NCI-H345 treated with DMSO at 0.1 percent for 48 hours (cell line): ENCODE data around the gene SLITRK5.
A peak's percentile ranks its signal among the peaks of the same experiment; 100 is the strongest.

ENCODE experiments used
- DNase-seq: peaks from one replicate; lab custom pipeline; 2025; ENCODE audit not compliant: unreplicated experiment; lab: John Stamatoyannopoulos, UW

The SLITRK5 gene

GRCh38 chr13:87671031-87671752 is at the start of gene SLITRK5:
Gene SLITRK5 (plus strand): TSS chr13:87671371. CDS start chr13:87675389, 4,018 bp downstream.
- peak; percentile 85 for DNase-seq

GRCh38 chr13:87622971-87623370 is 48.2 kb upstream of the SLITRK5 start:
- DNase-seq: no peak

GRCh38 chr13:87656306-87656705 is 14.9 kb upstream of the SLITRK5 start:
- DNase-seq: peak; percentile 68

- peak; percentile 32 for DNase-seq
Observed at GRCh38 chr13:87661471-87661870, 9.7 kb upstream of the SLITRK5 start.

- DNase-seq: peak; percentile 26
Observed at GRCh38 chr13:87666831-87667230, 4.3 kb upstream of the SLITRK5 start.

GRCh38 chr13:87667686-87668085 is 3.5 kb upstream of the SLITRK5 start:
- DNase-seq: no peak

GRCh38 chr13:87669379-87669978 is 1.7 kb upstream of the SLITRK5 start:
- DNase-seq: peak; percentile 58

- no peak for DNase-seq
Observed at GRCh38 chr13:87671753-87672605, 808 bp downstream of the SLITRK5 start.

GRCh38 chr13:87674247-87674738 is 3.1 kb downstream of the SLITRK5 start:
- DNase-seq: no peak

GRCh38 chr13:87675851-87676250 is 4.7 kb downstream of the SLITRK5 start:
- DNase-seq: no peak

GRCh38 chr13:87676254-87677042 is 5.3 kb downstream of the SLITRK5 start:
- no peak for DNase-seq

- DNase-seq: no peak
Observed at GRCh38 chr13:87677043-87677495, 5.9 kb downstream of the SLITRK5 start.

GRCh38 chr13:87677496-87678371 is 6.6 kb downstream of the SLITRK5 start:
- peak; percentile 68 for DNase-seq

GRCh38 chr13:87678372-87678752 is 7.2 kb downstream of the SLITRK5 start:
- no peak for DNase-seq

- peak; percentile 81 for DNase-seq
Observed at GRCh38 chr13:87680298-87680697, 9.1 kb downstream of the SLITRK5 start.

- DNase-seq: no peak
Observed at GRCh38 chr13:87684850-87685742, 13.9 kb downstream of the SLITRK5 start.

GRCh38 chr13:87696458-87696857 is 25.3 kb downstream of the SLITRK5 start:
- DNase-seq: no peak

- DNase-seq: no peak
Observed at GRCh38 chr13:87698268-87698667, 27.1 kb downstream of the SLITRK5 start.

- no peak for DNase-seq
Observed at GRCh38 chr13:87709947-87710346, 38.8 kb downstream of the SLITRK5 start.
